Thyroid gland (tissue), 4 donors: ENCODE data around the gene IFNK. TPM values are rescaled to one million over a fixed set of nuclear protein-coding genes. Genes with fewer than 3 reads are reported as not detected.

Experiments
- DNase-seq, 2 donors: peaks; one replicate each; pipeline ENCODE4 v3.0.0-alpha.2; 2019
- H3K27ac ChIP-seq, 3 donors: fragments of 200-600 bp; sonication (generic); 1 replicate in 2 of 3; 2 replicates in 1 of 3; pipeline ENCODE4 v1.5.1; 2016 to 2019; ENCODE audit warnings: mild to moderate bottlenecking in 1 of 3, moderate library complexity in 1 of 3
- H3K27me3 ChIP-seq: fragments of 200-600 bp; sonication (generic); one replicate; pipeline ENCODE4 v1.5.1; 2019
- H3K36me3 ChIP-seq, 2 donors: fragments of 200-600 bp; sonication (generic); one replicate each; pipeline ENCODE4 v1.5.1; 2016 to 2019
- H3K4me1 ChIP-seq, 2 donors: fragments of 200-600 bp; sonication (generic); one replicate each; pipeline ENCODE4 v1.5.1; 2017 to 2019
- H3K4me3 ChIP-seq, 3 donors: fragments of 200-600 bp; sonication (generic); replicated peaks in 1 of 3; 1 replicate in 2 of 3; 2 replicates in 1 of 3; pipeline ENCODE4 v1.5.1; 2016; ENCODE audit warnings: mild to moderate bottlenecking in 1 of 3
- H3K9me3 ChIP-seq: fragments of 200-600 bp; sonication (generic); one replicate; pipeline ENCODE4 v1.5.1; 2017
- POLR2A ChIP-seq, 2 donors: fragments of 450-650 bp; IDR thresholded peaks; one replicate each; pipeline ENCODE4 v1.6.1; 2017; ENCODE audit warnings: antibody characterized with exemption in 2 of 2, mild to moderate bottlenecking in 2 of 2, moderate library complexity in 1 of 2
- WGBS, 2 donors: methylation state at CpG; one replicate each; pipeline ENCODE4 v1.1.5; 2017; 5-methylcytosine and 5-hydroxymethylcytosine counted together
- intact Hi-C: fragments of 100-400 bp; cut with DNase I; formaldehyde crosslinking; loops from one replicate; pipeline ENCODE4 v1.15.1; 2023
- total RNA-seq, 4 donors: library from RNA; depleted of rRNA; stranded (reverse); fragments of >200 nt; gene quantifications; one replicate each; pipeline ENCODE4 v1.2.3, GENCODE V29; 2016
- TF ChIP-seq, protein P1 (sequence below), 6 experiments: fragments of 200-600 bp in 3 of 6; fragments of 450-650 bp in 3 of 6; sonication (generic) in 3 of 6; IDR thresholded peaks; one replicate each; pipeline ENCODE4 v1.5.1; 2016 to 2019; ENCODE audit warnings: antibody characterized with exemption in 6 of 6, mild to moderate bottlenecking in 2 of 6, inconsistent platforms in 1 of 6, moderate library complexity in 1 of 6

Gene IFNK
- total RNA-seq, 4 donors from 2014 or later = not detected

GRCh38 chr9:27536168-27536567 lies 12.1 kb downstream of the IFNK start:
- no peak overlapping the region for H3K4me3 ChIP-seq
- H3K27me3 ChIP-seq = no peaks in the 10 kb centered on the region
- H3K9me3 ChIP-seq = no peaks in the 10 kb centered on the region
- no peak for DNase-seq
- peaks cover 44 to 73% of the 10 kb centered on the region in 2 donors for H3K4me1 ChIP-seq
- intact Hi-C loops = no loop called here
- TF ChIP-seq, protein P1, sequence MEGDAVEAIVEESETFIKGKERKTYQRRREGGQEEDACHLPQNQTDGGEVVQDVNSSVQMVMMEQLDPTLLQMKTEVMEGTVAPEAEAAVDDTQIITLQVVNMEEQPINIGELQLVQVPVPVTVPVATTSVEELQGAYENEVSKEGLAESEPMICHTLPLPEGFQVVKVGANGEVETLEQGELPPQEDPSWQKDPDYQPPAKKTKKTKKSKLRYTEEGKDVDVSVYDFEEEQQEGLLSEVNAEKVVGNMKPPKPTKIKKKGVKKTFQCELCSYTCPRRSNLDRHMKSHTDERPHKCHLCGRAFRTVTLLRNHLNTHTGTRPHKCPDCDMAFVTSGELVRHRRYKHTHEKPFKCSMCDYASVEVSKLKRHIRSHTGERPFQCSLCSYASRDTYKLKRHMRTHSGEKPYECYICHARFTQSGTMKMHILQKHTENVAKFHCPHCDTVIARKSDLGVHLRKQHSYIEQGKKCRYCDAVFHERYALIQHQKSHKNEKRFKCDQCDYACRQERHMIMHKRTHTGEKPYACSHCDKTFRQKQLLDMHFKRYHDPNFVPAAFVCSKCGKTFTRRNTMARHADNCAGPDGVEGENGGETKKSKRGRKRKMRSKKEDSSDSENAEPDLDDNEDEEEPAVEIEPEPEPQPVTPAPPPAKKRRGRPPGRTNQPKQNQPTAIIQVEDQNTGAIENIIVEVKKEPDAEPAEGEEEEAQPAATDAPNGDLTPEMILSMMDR (IDR thresholded peaks at IDR 0.05) = no peak
- no peak for TF ChIP-seq POLR2A (IDR thresholded peaks at IDR 0.05)
- H3K27ac ChIP-seq = peak overlapping the region in 2 of 3 donors; percentile 30 to 90
- WGBS, 2 donors = 80 to 90% methylated on average over 3 of the region's 3 CpGs
- no peaks in the 10 kb centered on the region for H3K36me3 ChIP-seq

DNA sequence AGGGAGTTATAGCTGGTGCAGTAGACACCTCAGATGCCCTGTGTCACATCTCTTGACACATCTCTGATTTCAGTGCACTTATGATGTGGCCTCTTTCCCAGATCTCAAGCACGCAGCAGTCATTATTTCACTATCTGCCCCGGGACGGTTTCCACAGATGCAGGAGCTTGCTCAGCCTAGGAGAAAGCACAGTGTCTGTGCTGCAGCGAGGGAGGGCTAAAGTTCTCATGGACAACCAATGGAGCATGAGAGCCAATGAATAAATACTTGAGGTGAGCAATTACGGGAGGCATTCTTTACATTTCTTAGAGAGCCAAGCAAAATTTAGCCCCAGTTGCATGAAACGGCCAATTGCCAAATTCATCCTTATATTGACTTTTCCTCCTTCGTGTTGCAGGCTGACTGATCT lies 12.9 kb downstream of the IFNK start:
- H3K4me1 ChIP-seq = peaks cover 53 to 81% of the 10 kb centered on the region in 2 donors
- TF ChIP-seq, protein P1 (IDR thresholded peaks at IDR 0.05) = no peak
- TF ChIP-seq POLR2A (IDR thresholded peaks at IDR 0.05) = no peak
- peak overlapping the region in 2 of 3 donors; percentile 3 to 8 for H3K27ac ChIP-seq
- H3K4me3 ChIP-seq = no peak overlapping the region
- no peaks in the 10 kb centered on the region for H3K36me3 ChIP-seq
- H3K9me3 ChIP-seq = no peaks in the 10 kb centered on the region
- intact Hi-C loops = no loop called here
- peak in 1 of 2 donors; percentile 27 for DNase-seq
- 35 to 57% methylated on average over 7 of the region's 7 CpGs for WGBS, 2 donors
- H3K27me3 ChIP-seq = no peaks in the 10 kb centered on the region

- Histone ChIP-seq H3K4me1 (peaks cover 60 to 88% of the 10 kb centered on the region in 2 donors), H3K27me3 (no peaks in the 10 kb centered on the region), H3K4me3 (no peak overlapping the region), H3K36me3 (no peaks in the 10 kb centered on the region), H3K27ac (peak overlapping the region in 2 of 3 donors; percentile 3 to 91), H3K9me3 (no peaks in the 10 kb centered on the region)
- intact Hi-C loops = no loop called here
- no peak for DNase-seq
- TF ChIP-seq, protein P1 (IDR thresholded peaks at IDR 0.05) = no peak
- TF ChIP-seq POLR2A (IDR thresholded peaks at IDR 0.05) = no peak
- 94 to 96% methylated on average over 1 of the region's 1 CpG for WGBS, 2 donors
These were observed 13.7 kb downstream of the IFNK start for GRCh38 chr9:27537756-27538155.

DNA sequence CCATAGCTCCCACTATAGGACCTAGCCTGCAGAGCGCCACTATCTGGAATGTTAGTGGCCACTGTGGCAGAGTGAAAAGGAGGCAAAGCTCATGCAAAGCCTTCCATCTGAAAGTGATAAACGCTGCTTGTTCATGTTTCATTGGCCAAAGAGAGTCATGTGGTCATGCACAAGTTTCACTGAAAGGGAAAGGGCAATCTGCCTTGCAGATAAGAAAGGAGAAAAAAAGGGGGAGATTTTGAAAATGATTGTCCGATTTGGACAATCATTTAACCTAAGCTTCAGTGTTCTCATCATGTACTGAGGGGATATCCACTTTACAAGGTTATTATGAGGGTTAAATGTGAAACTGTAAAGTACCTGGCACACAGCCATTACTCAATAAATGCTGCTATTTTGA lies 14.6 kb downstream of the IFNK start:
- H3K4me3 ChIP-seq = no peak overlapping the region
- no peaks in the 10 kb centered on the region for H3K36me3 ChIP-seq
- 90 to 92% methylated on average over 3 of the region's 3 CpGs for WGBS, 2 donors
- DNase-seq = no peak
- intact Hi-C loops = no loop called here
- H3K27ac ChIP-seq = peak overlapping the region in 2 of 3 donors; percentile 85 to 91
- no peak for TF ChIP-seq POLR2A (IDR thresholded peaks at IDR 0.05)
- TF ChIP-seq, protein P1 (IDR thresholded peaks at IDR 0.05) = no peak
- no peaks in the 10 kb centered on the region for H3K27me3 ChIP-seq
- H3K4me1 ChIP-seq = peaks cover 67 to 87% of the 10 kb centered on the region in 2 donors
- H3K9me3 ChIP-seq = no peaks in the 10 kb centered on the region

DNA sequence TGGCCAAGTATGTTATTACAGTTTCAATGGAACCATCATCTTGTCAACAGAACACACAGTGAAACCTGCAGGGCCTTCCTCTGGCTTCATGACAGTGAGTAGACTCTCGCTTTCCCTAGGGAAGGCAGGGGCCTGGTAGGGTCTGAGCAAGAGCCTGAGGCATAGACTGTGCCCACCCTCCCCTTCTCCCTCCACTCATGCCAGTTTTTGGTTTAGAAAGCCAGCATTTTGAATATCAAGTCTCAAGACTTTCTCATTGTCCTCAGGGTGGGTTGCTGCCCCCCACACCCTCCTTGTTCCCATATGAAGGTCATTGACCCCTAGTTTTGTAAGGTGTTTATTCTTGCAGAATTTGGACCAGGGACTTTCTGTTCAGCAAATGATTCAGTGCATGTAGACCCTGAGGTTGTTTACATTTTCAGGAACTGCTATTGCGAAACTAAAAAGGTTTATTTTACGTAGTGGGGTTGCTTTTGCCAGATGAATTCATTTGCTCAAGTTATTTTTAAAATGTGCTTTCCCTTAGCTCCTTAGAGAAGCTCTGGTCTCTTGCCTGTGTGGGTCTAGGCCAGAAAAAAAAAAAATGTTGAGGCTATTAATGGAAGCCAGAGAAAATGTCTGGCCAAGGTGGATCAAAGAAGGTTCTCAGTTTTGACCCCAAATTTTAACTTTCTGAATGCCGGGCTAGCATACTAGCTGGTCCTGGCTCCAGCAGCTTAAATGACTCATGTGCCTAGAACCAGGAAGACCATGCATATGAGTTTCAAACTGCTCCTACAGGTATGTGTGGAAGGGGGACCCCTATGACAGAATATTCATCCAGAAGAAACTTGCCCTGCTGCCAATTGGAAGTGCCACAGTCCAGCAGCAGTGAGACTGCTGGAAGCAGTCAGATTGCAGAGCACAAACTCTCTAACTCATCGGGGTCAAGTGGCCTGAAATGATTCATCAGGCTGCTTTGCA lies 15.7 kb downstream of the IFNK start:
- Histone ChIP-seq H3K4me3 (no peak overlapping the region), H3K4me1 (peaks cover 56 to 76% of the 10 kb centered on the region in 2 donors), H3K27ac (peak overlapping the region; percentile 85 to 91 (median 87)), H3K27me3 (no peaks in the 10 kb centered on the region), H3K36me3 (no peaks in the 10 kb centered on the region), H3K9me3 (no peaks in the 10 kb centered on the region)
- WGBS, 2 donors = 53 to 59% methylated on average over 5 of the region's 5 CpGs
- peak; percentile 19 to 54 for DNase-seq
- TF ChIP-seq, protein P1 (IDR thresholded peaks at IDR 0.05) = no peak
- no peak for TF ChIP-seq POLR2A (IDR thresholded peaks at IDR 0.05)
- intact Hi-C loops = no loop called here
